ENCODE measurements around the gene MCTP1.

Gene MCTP1

GRCh38 chr5:94993491-94993890 is 291.4 kb downstream of the MCTP1 start:
- Histone ChIP-seq H3K79me2 (ENCODE audit: low read length) (no peaks in the 10 kb centered on the region), H3K4me3 (ENCODE audit: low read length) (no peak overlapping the region), H3K9me3 (ENCODE audit: insufficient read depth, low read length) (no peaks in the 10 kb centered on the region), H3K27me3 (ENCODE audit: low read depth, low read length) (no peaks in the 10 kb centered on the region), H3K4me2 (ENCODE audit: low read length) (no peak overlapping the region), H3K9ac (ENCODE audit: low read length) (no peak overlapping the region), H3K4me1 (ENCODE audit: low read length) (no peaks in the 10 kb centered on the region), H3K27ac (ENCODE audit: low read length) (no peak overlapping the region), H4K20me1 (ENCODE audit: insufficient read depth, low read length) (no peaks in the 10 kb centered on the region), H3K36me3 (replicated peaks; ENCODE audit: low read depth, low read length) (no peaks in the 10 kb centered on the region), H2AFZ (ENCODE audit: low read depth, low read length) (no peak overlapping the region)
- TF ChIP-seq EZH2phosphoT487 (IDR thresholded peaks at IDR 0.05; ENCODE audit: low read depth) (no peak), CTCF (IDR thresholded peaks at IDR 0.05; ENCODE audit: low read depth, low read length) (no peak)

- Histone ChIP-seq H3K9me3 (ENCODE audit: insufficient read depth, low read length) (no peaks in the 10 kb centered on the region), H3K9ac (ENCODE audit: low read length) (no peak overlapping the region), H4K20me1 (ENCODE audit: insufficient read depth, low read length) (no peaks in the 10 kb centered on the region), H2AFZ (ENCODE audit: low read depth, low read length) (no peak overlapping the region), H3K4me2 (ENCODE audit: low read length) (no peak overlapping the region), H3K27me3 (ENCODE audit: low read depth, low read length) (no peaks in the 10 kb centered on the region), H3K4me1 (ENCODE audit: low read length) (no peaks in the 10 kb centered on the region), H3K4me3 (ENCODE audit: low read length) (no peak overlapping the region), H3K36me3 (replicated peaks; ENCODE audit: low read depth, low read length) (no peaks in the 10 kb centered on the region), H3K79me2 (ENCODE audit: low read length) (no peaks in the 10 kb centered on the region), H3K27ac (ENCODE audit: low read length) (no peak overlapping the region)
- TF ChIP-seq CTCF (IDR thresholded peaks at IDR 0.05; ENCODE audit: low read depth, low read length), result no peak
- no peak for TF ChIP-seq EZH2phosphoT487 (IDR thresholded peaks at IDR 0.05; ENCODE audit: low read depth)
Measured at GRCh38 chr5:94992325-94992724, 292.6 kb downstream of the MCTP1 start.

GRCh38 chr5:94983861-94984535 is 300.9 kb downstream of the MCTP1 start:
- Histone ChIP-seq H3K4me1 (ENCODE audit: low read length) (no peaks in the 10 kb centered on the region), H3K9me3 (ENCODE audit: insufficient read depth, low read length) (no peaks in the 10 kb centered on the region), H3K4me3 (ENCODE audit: low read length) (no peak overlapping the region), H3K36me3 (replicated peaks; ENCODE audit: low read depth, low read length) (no peaks in the 10 kb centered on the region), H3K9ac (ENCODE audit: low read length) (no peak overlapping the region), H3K79me2 (ENCODE audit: low read length) (no peaks in the 10 kb centered on the region), H2AFZ (ENCODE audit: low read depth, low read length) (no peak overlapping the region), H4K20me1 (ENCODE audit: insufficient read depth, low read length) (no peaks in the 10 kb centered on the region), H3K27ac (ENCODE audit: low read length) (no peak overlapping the region), H3K27me3 (ENCODE audit: low read depth, low read length) (no peaks in the 10 kb centered on the region), H3K4me2 (ENCODE audit: low read length) (no peak overlapping the region)
- no peak for TF ChIP-seq CTCF (IDR thresholded peaks at IDR 0.05; ENCODE audit: low read depth, low read length)
- no peak for TF ChIP-seq EZH2phosphoT487 (IDR thresholded peaks at IDR 0.05; ENCODE audit: low read depth)

- Histone ChIP-seq H3K4me3 (ENCODE audit: low read length) (no peak overlapping the region), H3K27ac (ENCODE audit: low read length) (no peak overlapping the region), H4K20me1 (ENCODE audit: insufficient read depth, low read length) (no peaks in the 10 kb centered on the region), H3K4me1 (ENCODE audit: low read length) (no peaks in the 10 kb centered on the region), H3K79me2 (ENCODE audit: low read length) (no peaks in the 10 kb centered on the region), H3K9me3 (ENCODE audit: insufficient read depth, low read length) (no peaks in the 10 kb centered on the region), H3K9ac (ENCODE audit: low read length) (no peak overlapping the region), H3K36me3 (replicated peaks; ENCODE audit: low read depth, low read length) (no peaks in the 10 kb centered on the region), H3K27me3 (ENCODE audit: low read depth, low read length) (no peaks in the 10 kb centered on the region), H2AFZ (ENCODE audit: low read depth, low read length) (no peak overlapping the region), H3K4me2 (ENCODE audit: low read length) (no peak overlapping the region)
- no peak for TF ChIP-seq CTCF (IDR thresholded peaks at IDR 0.05; ENCODE audit: low read depth, low read length)
- no peak for TF ChIP-seq EZH2phosphoT487 (IDR thresholded peaks at IDR 0.05; ENCODE audit: low read depth)
Measured at GRCh38 chr5:94977437-94977836, 307.5 kb downstream of the MCTP1 start.

All from OCI-LY3 (cell line).